Smooth muscle cell (in vitro differentiated cells): Measurements from ENCODE around the gene SEC14L5. TPM values are rescaled to one million over a fixed set of nuclear protein-coding genes. Genes with fewer than 3 reads are reported as not detected.

Experiments used
- DNase-seq: peaks from one replicate; lab custom pipeline; 2025; ENCODE audit not compliant: unreplicated experiment; lab: John Stamatoyannopoulos, UW
- H2AFZ ChIP-seq: fragments of 200-600 bp; sonication (generic); 2 replicates; pipeline ENCODE4 v1.6.0; 2016; ENCODE audit warnings: antibody characterized with exemption, low read depth, mild to moderate bottlenecking
- H3F3A ChIP-seq: fragments of 200-600 bp; sonication (generic); 2 replicates; pipeline ENCODE4 v1.6.0; 2017; ENCODE audit warnings: antibody characterized with exemption, low read depth
- H3K27ac ChIP-seq: fragments of 200-600 bp; sonication (generic); 2 replicates; pipeline ENCODE4 v1.5.1; 2016; ENCODE audit warnings: low read depth, mild to moderate bottlenecking
- H3K27me3 ChIP-seq: fragments of 200-600 bp; sonication (generic); 2 replicates; pipeline ENCODE4 v1.6.1; 2016; ENCODE audit warnings: low read depth, mild to moderate bottlenecking
- H3K36me3 ChIP-seq: fragments of 200-600 bp; sonication (generic); 2 replicates; pipeline ENCODE4 v1.5.1; 2016; ENCODE audit warnings: low read depth
- H3K4me1 ChIP-seq: fragments of 200-600 bp; sonication (generic); 2 replicates; pipeline ENCODE4 v1.5.1; 2016; ENCODE audit warnings: low read depth
- H3K4me2 ChIP-seq: fragments of 200-600 bp; sonication (generic); 2 replicates; pipeline ENCODE4 v1.6.0; 2016; ENCODE audit warnings: mild to moderate bottlenecking
- H3K4me3 ChIP-seq: fragments of 200-600 bp; sonication (generic); 2 replicates; pipeline ENCODE4 v1.5.1; 2016; ENCODE audit warnings: mild to moderate bottlenecking
- H3K79me2 ChIP-seq: fragments of 200-600 bp; sonication (generic); 2 replicates; pipeline ENCODE4 v1.6.0; 2016; ENCODE audit warnings: low read depth, mild to moderate bottlenecking
- H3K9ac ChIP-seq: fragments of 200-600 bp; sonication (generic); 2 replicates; pipeline ENCODE4 v1.6.0; 2016; ENCODE audit warnings: low read depth
- H3K9me3 ChIP-seq: fragments of 200-600 bp; sonication (generic); replicated peaks from 2 replicates; pipeline ENCODE4 v1.5.1; 2016; ENCODE audit warnings: low read depth
- H4K20me1 ChIP-seq: fragments of 200-600 bp; sonication (generic); 2 replicates; pipeline ENCODE4 v1.6.0; 2016; ENCODE audit warnings: low read depth
- WGBS: methylation state at CpG from one replicate; pipeline ENCODE4 v1.1.7; 2016; ENCODE audit warnings: low lambda C conversion rate; 5-methylcytosine and 5-hydroxymethylcytosine counted together
- polyA plus RNA-seq: library from polyadenylated mRNA; unstranded; fragments of >200 nt; fragmentation: Nextera tagmentation; extraction: Ambion mirVana; gene quantifications from 2 replicates; pipeline ENCODE4 v1.2.1, GENCODE V29; 2016
- total RNA-seq: library from RNA; depleted of rRNA; stranded (reverse); fragments of >200 nt; gene quantifications from 2 replicates; pipeline ENCODE4 v1.2.3, GENCODE V29; 2014
- TF ChIP-seq, protein P1 (sequence below): fragments of 200-600 bp; sonication (generic); IDR thresholded peaks from 2 replicates; pipeline ENCODE4 v1.5.1; 2017; ENCODE audit warnings: borderline replicate concordance, mild to moderate bottlenecking, antibody characterized with exemption; ENCODE audit not compliant: insufficient read depth, poor library complexity, severe bottlenecking

SEC14L5 gene
- total and polyA plus RNA-seq, 2 experiments from 2014 or later, result not detected

DNA sequence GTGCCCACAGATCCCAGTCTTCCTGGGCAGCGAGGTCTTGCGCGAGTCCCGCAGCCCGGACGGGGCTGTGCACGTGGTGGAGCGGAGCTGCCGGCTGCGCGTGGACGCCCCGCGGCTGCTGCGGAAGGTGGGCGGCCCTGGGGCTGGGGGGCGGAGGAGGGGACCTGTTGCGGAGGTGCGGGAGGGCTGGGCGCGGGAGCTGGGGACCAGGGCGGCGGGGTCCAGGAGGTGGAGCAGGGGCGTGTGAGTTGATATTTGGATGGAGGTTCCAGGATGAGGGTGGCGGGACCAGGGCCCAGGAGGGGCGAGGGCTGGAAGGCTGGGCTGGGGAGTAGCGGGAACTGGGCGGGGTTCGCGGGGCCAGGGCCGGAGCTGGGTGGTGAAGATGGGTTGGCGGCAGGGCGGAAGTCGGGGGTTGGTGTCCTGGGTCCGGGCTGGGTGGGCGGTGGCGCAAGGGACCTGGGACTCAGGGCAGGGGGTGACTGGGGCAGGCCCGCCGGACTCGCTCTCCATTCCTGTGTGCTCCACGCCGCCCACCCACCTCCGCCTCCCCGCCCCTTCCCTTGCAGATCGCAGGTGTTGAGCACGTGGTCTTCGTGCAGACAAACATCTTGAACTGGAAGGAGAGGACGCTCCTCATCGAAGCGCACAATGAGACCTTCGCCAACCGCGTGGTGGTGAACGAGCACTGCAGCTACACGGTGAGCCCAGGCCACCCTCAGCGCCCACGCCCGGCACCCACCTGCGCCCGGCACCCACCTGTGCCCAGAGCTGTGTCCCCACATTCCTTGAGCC is 29.6 kb downstream of the SEC14L5 start:
- TF ChIP-seq, protein P1, sequence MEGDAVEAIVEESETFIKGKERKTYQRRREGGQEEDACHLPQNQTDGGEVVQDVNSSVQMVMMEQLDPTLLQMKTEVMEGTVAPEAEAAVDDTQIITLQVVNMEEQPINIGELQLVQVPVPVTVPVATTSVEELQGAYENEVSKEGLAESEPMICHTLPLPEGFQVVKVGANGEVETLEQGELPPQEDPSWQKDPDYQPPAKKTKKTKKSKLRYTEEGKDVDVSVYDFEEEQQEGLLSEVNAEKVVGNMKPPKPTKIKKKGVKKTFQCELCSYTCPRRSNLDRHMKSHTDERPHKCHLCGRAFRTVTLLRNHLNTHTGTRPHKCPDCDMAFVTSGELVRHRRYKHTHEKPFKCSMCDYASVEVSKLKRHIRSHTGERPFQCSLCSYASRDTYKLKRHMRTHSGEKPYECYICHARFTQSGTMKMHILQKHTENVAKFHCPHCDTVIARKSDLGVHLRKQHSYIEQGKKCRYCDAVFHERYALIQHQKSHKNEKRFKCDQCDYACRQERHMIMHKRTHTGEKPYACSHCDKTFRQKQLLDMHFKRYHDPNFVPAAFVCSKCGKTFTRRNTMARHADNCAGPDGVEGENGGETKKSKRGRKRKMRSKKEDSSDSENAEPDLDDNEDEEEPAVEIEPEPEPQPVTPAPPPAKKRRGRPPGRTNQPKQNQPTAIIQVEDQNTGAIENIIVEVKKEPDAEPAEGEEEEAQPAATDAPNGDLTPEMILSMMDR, result no peak
- 60% methylated on average over 16 of the region's 60 CpGs for WGBS
- peaks cover 36% of the 10 kb centered on the region for H3K27me3 ChIP-seq
- no peaks in the 10 kb centered on the region for H3K9me3 ChIP-seq
- no peak for DNase-seq
- no peak overlapping the region for H2AFZ ChIP-seq
- H3K4me3 ChIP-seq, result no peak overlapping the region
- H3K9ac ChIP-seq, result no peak overlapping the region
- H3K27ac ChIP-seq, result no peak overlapping the region
- H3K4me2 ChIP-seq, result no peak overlapping the region
- H3K36me3 ChIP-seq, result no peaks in the 10 kb centered on the region
- no peaks in the 10 kb centered on the region for H3K4me1 ChIP-seq
- no peaks in the 10 kb centered on the region for H3K79me2 ChIP-seq
- H3F3A ChIP-seq, result no peaks in the 10 kb centered on the region
- no peaks in the 10 kb centered on the region for H4K20me1 ChIP-seq

DNA sequence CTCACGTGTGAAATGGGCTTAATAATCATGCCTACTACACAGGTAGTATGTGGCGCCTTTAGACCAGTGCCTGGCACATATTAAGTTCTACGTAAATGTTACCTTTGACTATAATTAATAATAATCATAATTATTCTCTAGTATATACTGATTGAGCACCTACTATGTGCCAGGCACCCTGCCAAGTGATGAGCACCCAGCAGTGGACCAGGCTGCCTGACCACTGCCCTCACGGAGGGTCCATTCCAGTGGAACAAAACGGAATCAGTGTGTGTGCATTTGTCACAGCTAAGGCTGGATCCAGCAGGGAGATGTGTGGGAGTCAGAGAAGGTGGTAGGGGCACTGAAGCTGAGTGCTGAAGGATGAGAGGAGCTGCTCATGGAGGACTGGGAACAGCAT is 30.5 kb downstream of the SEC14L5 start:
- Histone ChIP-seq H3K27ac (no peak overlapping the region), H3K27me3 (peaks cover 36% of the 10 kb centered on the region), H3K9me3 (no peaks in the 10 kb centered on the region), H3K9ac (no peak overlapping the region), H3K36me3 (no peaks in the 10 kb centered on the region), H3K4me1 (no peaks in the 10 kb centered on the region), H3K79me2 (no peaks in the 10 kb centered on the region), H3K4me3 (no peak overlapping the region), H3K4me2 (no peak overlapping the region), H2AFZ (no peak overlapping the region), H4K20me1 (no peaks in the 10 kb centered on the region), H3F3A (no peaks in the 10 kb centered on the region)
- no peak for DNase-seq
- TF ChIP-seq, protein P1, result no peak
- WGBS, result 92% methylated on average over 5 of the region's 5 CpGs

DNA sequence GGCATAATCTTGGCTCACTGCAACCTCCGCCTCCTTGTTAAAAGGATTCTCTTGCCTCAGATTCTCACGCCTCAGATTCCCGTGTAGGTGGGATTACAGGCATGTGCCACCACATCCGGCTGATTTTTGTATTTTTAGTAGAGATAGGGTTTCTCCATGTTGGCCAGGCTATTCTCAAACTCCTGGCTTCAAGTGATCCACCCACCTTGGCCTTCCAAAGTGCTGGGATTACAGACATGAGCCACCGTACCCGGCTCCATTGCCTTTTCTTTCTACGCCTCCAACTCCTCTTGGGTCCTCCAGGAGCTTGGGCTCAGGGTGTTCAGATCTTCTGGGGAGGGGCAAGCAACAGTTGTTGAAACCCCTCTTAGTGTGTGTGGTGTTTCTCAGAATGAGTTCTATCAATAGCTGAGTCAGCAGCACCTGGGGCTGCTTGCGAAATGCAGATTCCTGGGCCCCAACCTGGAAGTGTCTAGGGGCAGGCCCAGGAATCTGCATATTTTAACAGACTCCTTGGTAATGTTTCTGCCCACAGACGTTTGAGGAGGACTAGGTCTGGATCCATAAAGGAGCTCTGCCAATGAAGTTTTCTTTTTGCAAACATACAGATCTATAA is 31.4 kb downstream of the SEC14L5 start:
- Histone ChIP-seq H3K9ac (no peak overlapping the region), H3K79me2 (no peaks in the 10 kb centered on the region)

More for the DNA sequence above, 31.4 kb downstream of the SEC14L5 start:
- no peak for DNase-seq
- Histone ChIP-seq H2AFZ (no peak overlapping the region), H3K9me3 (no peaks in the 10 kb centered on the region), H3K36me3 (no peaks in the 10 kb centered on the region), H3K4me1 (no peaks in the 10 kb centered on the region), H3K27me3 (peaks cover 36% of the 10 kb centered on the region), H3K4me2 (no peak overlapping the region), H3K4me3 (no peak overlapping the region), H3K27ac (no peak overlapping the region), H3F3A (no peaks in the 10 kb centered on the region), H4K20me1 (no peaks in the 10 kb centered on the region)
- TF ChIP-seq, protein P1, result no peak
- WGBS, result 85% methylated on average over 9 of the region's 9 CpGs
